ENCODE data around the gene KIAA1217. TPM values are rescaled to one million over a fixed set of nuclear protein-coding genes. Genes with fewer than 3 reads are reported as not detected.

KIAA1217 gene
- total RNA-seq, 1 donor from 2014 or later = 73.2 TPM

- no peak overlapping the region for H3K27ac Mint-ChIP-seq
- H3K36me3 Mint-ChIP-seq = peaks cover 19% of the 10 kb centered on the region
- H3K4me1 Mint-ChIP-seq (ENCODE audit: unreplicated experiment) = peaks cover 2% of the 10 kb centered on the region
- DNase-seq (ENCODE audit: extremely low spot score, unreplicated experiment) = no peak
- no peaks in the 10 kb centered on the region for H3K9me3 Mint-ChIP-seq
- H3K4me3 Mint-ChIP-seq = no peak overlapping the region
- peak; percentile 50 for TF ChIP-seq CTCF (conservative IDR thresholded peaks at IDR 0.05)
- H3K27me3 Mint-ChIP-seq = no peaks in the 10 kb centered on the region
These were observed 304.2 kb downstream of the KIAA1217 start for GRCh38 chr10:24513155-24513554.

GRCh38 chr10:24515481-24515880 lies 306.5 kb downstream of the KIAA1217 start:
- no peak for DNase-seq (ENCODE audit: extremely low spot score, unreplicated experiment)
- no peak overlapping the region for H3K27ac Mint-ChIP-seq
- no peak overlapping the region for H3K4me3 Mint-ChIP-seq
- H3K9me3 Mint-ChIP-seq = no peaks in the 10 kb centered on the region
- no peaks in the 10 kb centered on the region for H3K27me3 Mint-ChIP-seq
- no peak for TF ChIP-seq CTCF (conservative IDR thresholded peaks at IDR 0.05)
- peaks cover 13% of the 10 kb centered on the region for H3K4me1 Mint-ChIP-seq (ENCODE audit: unreplicated experiment)
- peaks cover 16% of the 10 kb centered on the region for H3K36me3 Mint-ChIP-seq

GRCh38 chr10:24518411-24518810 lies 309.5 kb downstream of the KIAA1217 start:
- no peaks in the 10 kb centered on the region for H3K9me3 Mint-ChIP-seq

GRCh38 chr10:24518981-24519597 lies 310.2 kb downstream of the KIAA1217 start:
- Mint-ChIP-seq H3K36me3 (peaks cover 18% of the 10 kb centered on the region), H3K9me3 (no peaks in the 10 kb centered on the region), H3K4me1 (ENCODE audit: unreplicated experiment) (peaks cover 13% of the 10 kb centered on the region), H3K4me3 (no peak overlapping the region), H3K27ac (peak overlapping the region; percentile 75), H3K27me3 (no peaks in the 10 kb centered on the region)
- DNase-seq (ENCODE audit: extremely low spot score, unreplicated experiment) = no peak
- TF ChIP-seq CTCF (conservative IDR thresholded peaks at IDR 0.05) = peak; percentile 89

More at GRCh38 chr10:24518411-24518810, 309.5 kb downstream of the KIAA1217 start:
- Mint-ChIP-seq H3K27me3 (no peaks in the 10 kb centered on the region), H3K4me1 (ENCODE audit: unreplicated experiment) (peaks cover 13% of the 10 kb centered on the region), H3K4me3 (no peak overlapping the region), H3K36me3 (peaks cover 16% of the 10 kb centered on the region), H3K27ac (no peak overlapping the region)
- no peak for DNase-seq (ENCODE audit: extremely low spot score, unreplicated experiment)
- TF ChIP-seq CTCF (conservative IDR thresholded peaks at IDR 0.05) = no peak

GRCh38 chr10:24519950-24520349 lies 311.0 kb downstream of the KIAA1217 start:
- Mint-ChIP-seq H3K4me1 (ENCODE audit: unreplicated experiment) (peaks cover 13% of the 10 kb centered on the region), H3K27me3 (no peaks in the 10 kb centered on the region), H3K36me3 (peaks cover 22% of the 10 kb centered on the region), H3K27ac (no peak overlapping the region), H3K9me3 (no peaks in the 10 kb centered on the region), H3K4me3 (no peak overlapping the region)
- no peak for DNase-seq (ENCODE audit: extremely low spot score, unreplicated experiment)
- TF ChIP-seq CTCF (conservative IDR thresholded peaks at IDR 0.05) = no peak
